HL-60/S4 treated with phorbol 12-myristate 13-acetate at 8.2 ng/mL for 4 days and 3 days (cell line): ENCODE measurements around the gene MISP.

ENCODE experiments used
- in situ Hi-C: fragments of 300-500 bp; cut with MboI; formaldehyde crosslinking; loops from 2 replicates; pipeline ENCODE4 v1.15.0; 2022; ENCODE audit warnings: low sequenced_read_pairs

Gene MISP

GRCh38 chr19:795073-795611, 44.2 kb downstream of the MISP start:
- in situ Hi-C loops: no loop called here

GRCh38 chr19:795691-796581, 45.0 kb downstream of the MISP start:
- in situ Hi-C loops: no loop called here

DNA sequence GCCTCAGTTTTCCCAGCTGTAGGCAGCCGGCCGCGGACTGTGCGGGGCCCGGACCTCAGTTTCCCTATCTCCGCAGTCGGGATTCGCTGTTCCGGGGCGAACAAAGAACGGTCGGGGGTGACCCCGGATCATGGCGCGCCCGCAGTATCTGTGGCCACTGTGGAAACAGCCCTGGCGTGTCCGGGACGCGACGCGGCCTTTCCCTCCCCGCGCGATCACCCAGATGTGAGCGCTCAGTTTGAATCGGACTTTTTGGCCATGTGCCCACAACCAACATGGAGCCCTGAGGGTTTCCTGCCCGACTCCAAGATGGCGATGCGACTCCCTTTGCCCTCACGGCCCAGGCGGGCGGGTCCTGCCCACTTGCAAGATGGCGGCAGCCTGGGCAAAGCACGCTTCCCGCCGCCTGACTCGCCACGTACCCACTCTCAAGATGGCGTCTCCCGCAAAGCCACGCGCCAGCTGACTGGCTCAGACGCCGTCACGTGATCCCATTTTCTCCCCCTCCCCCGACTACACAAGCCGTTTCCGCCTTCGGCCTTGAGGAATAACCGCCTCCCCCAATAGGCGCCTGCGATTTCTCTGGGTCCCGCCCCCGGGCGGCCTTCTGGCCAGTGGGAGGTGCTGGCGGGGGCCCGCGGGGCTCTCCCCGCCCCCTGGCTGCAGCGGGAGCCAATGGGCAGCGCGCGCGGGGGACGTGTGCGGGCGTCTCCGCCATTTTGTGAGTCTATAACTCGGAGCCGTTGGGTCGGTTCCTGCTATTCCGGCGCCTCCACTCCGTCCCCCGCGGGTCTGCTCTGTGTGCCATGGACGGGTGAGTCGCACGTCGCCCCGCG, 46.0 kb downstream of the MISP start, which contains the start of gene PTBP1:
Gene PTBP1, plus strand, starts transcription at position 761 of the 836 bp plus-strand sequence. Its CDS starts 46 bp downstream, at position 807.
- in situ Hi-C loops: no loop called here

GRCh38 chr19:797528-798414, 46.9 kb downstream of the MISP start:
- in situ Hi-C loops: no loop called here

DNA sequence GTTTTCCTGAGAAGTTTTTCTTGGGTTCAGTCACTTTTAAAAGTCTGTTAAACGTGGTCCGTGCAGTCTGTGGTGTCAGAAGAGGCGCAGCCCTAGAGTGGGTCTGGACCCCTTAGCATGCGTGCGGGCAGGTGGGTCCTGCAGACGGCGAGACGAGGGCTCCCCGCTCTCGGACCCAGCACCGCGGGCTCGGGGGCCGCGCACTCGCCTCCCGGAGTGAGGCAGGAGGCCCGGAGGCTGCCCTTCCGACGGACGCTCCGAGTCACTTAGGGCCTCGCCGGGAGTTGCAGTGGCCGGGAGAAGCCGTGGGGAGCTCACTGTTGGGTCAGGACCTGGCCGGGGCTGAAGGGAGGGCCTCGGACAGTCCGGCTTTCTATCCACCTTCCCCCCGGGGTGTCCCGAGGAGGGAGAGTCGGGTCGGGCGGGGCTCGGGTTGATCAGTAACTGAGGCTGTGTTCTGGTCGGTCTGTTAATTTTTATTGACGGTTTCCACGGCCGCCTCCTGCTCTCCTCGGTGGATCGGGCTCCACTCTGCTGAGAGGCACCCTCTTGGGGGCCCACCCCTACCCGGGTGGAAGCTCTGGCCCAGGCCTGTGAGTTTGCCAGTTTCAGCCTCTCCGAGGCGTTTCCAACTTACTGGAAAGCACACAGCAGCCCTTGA, 47.6 kb downstream of the MISP start:
- in situ Hi-C loops: no loop called here

- in situ Hi-C loops: no loop called here
Observed at GRCh38 chr19:799076-799881, 48.4 kb downstream of the MISP start.

GRCh38 chr19:800360-801029, 49.6 kb downstream of the MISP start:
- in situ Hi-C loops: no loop called here

DNA sequence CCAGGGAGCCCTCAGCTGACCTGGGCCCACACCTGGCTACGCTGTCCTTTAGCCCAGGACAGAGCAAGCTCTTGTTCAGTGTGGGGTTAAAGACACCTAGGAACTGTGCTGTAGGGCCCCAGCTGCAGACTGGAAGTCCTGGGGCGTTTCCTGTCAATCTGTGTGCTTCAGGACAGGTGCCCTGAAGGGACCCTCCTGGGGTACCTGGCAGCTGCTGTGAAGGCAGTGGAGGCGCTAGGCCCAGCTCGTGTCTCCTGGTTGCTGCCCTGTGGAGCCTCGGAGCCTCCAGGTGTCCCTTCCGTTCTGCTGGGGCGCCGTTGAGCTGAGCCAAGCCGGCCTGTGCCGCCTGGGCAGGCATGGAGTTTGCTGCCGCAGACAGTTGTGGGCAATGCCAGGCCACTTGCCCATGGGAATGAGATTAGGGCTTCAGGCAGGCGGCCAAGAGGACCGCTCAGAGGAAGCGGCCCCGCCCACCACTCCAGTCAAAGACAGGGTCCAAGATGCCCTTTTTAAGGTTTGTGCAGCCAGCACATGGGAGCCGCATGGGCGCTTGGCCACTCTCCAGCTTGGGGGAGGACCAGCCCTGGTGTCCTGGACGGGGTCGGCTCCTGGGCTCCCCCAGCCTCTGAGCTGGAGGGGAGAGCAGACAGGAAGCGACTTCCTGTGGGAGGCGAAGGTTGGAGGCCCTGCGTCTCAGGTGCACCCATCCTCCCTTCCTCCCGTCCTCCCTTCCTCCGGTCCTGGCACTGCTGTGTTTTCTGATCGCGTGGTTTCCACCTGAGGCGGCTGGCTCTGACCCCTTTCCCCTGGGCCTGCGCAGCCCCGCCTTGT, 50.3 kb downstream of the MISP start:
- in situ Hi-C loops: no loop called here

GRCh38 chr19:801861-802497, 51.1 kb downstream of the MISP start:
- in situ Hi-C loops: no loop called here

DNA sequence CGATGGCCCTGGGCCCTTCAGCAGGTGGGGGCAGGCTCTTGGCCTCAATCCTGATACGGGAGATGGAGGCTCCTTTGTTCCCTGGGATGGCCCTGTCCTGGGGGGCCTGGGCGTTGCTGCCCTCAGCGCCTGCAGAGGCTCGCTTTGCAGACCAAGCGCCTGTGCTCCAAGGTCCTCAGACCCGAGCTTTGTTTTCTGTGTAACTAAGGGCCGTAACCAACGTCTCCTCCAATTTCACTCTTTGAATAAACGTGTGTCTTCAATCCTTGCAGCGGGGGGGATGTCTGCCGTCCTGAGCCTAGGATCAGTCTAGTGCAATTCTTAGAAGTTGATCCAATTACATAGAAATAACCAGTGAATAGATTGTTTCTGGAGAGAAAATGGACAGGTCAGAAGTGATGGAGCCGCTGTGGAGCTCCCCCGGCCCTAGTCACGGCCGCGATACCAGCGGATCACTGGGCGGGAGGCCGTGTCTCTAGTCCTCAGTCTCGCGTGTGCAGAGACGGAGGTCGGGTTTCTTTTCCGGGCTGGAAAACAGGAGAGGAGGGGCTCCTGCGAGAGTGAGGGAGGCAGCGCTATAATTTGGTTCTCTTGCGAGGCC, 51.7 kb downstream of the MISP start:
- in situ Hi-C loops: no loop called here

DNA sequence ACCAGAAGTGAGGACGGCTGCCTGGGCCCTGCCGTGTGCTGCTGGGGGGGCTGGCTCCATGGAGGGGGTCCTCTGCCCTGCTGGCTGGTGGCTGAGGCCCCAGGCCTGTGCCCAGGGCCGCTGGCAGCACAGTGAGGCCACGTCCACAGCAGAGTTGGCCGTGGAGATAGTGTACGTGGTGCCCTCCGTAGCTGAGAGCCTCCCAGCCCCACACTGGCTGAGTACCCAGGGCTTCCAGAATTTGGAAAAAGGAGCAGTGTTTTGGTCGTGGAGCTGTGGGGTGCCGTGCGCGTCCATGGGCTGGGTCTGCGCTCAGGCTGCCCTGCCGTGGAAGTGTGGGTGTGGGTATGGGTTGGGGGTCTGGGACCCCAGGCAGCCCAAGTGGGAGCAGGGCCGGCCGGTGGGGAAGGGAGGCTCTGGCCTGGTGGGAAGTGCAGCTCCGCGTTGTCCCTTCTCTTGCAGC, 52.2 kb downstream of the MISP start:
- in situ Hi-C loops: no loop called here

DNA sequence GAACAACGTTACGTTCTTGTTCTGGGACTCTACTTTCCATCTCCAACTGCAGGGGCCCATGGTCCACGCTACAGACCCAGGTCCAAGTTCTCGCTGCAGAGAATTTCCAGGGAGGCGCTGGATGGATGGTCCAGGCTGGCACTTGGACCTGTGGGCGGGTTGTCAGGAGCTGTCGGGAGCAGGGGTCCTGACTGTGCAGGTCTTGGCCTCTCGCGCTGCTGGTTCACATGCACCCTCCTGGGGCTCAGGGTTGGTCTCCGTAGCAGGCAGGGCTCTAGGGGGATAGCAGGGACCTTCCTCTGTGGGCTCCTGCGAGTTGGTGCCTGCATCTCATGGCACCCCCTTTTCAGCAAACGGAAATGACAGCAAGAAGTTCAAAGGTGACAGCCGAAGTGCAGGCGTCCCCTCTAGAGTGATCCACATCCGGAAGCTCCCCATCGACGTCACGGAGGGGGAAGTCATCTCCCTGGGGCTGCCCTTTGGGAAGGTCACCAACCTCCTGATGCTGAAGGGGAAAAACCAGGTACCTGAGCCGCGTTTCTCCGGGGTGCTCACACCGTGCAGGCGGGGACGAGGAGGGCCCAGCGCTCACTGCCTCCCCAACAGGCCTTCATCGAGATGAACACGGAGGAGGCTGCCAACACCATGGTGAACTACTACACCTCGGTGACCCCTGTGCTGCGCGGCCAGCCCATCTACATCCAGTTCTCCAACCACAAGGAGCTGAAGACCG, 52.9 kb downstream of the MISP start:
- in situ Hi-C loops: no loop called here

DNA sequence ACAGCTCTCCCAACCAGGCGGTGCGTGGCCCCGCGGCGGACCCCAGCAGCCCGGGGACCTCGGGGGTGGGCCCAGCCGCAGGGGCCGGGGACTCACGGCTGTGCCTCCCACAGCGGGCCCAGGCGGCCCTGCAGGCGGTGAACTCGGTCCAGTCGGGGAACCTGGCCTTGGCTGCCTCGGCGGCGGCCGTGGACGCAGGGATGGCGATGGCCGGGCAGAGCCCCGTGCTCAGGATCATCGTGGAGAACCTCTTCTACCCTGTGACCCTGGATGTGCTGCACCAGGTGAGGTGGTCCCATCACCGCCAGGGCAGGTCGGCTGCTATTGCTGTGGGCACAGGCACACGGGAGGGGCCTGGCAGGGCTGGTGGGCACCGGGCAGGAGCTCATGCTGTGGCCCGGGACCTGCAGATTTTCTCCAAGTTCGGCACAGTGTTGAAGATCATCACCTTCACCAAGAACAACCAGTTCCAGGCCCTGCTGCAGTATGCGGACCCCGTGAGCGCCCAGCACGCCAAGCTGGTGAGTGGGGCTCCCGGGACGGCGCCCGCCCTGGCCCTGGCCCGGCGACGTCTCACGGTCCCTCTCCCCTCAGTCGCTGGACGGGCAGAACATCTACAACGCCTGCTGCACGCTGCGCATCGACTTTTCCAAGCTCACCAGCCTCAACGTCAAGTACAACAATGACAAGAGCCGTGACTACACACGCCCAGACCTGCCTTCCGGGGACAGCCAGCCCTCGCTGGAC, 53.7 kb downstream of the MISP start:
- in situ Hi-C loops: no loop called here

- in situ Hi-C loops: no loop called here
Observed at GRCh38 chr19:805166-805551, 54.2 kb downstream of the MISP start.
